Caco-2 (cell line): Measurements from ENCODE around the gene CAMSAP1. TPM values are rescaled to one million over a fixed set of nuclear protein-coding genes. Genes with fewer than 3 reads are reported as not detected.

Source experiments
- BruUV-seq: library from RNA; stranded (reverse); fragments of 400-500 nt; replicated peaks from 2 replicates; lab custom pipeline; 2021; lab: Mats Ljungman, UMichigan
- CTCF ChIA-PET: fragments of 300-600 bp; sonication (Branson Sonifier 250); formaldehyde crosslinking; loops from one replicate; lab custom pipeline; 2022; ENCODE audit warnings: antibody characterized with exemption; lab: Charles Lee
- POLR2A ChIA-PET: fragments of 300-600 bp; sonication (Branson Sonifier 250); formaldehyde crosslinking; loops from one replicate; lab custom pipeline; 2022; ENCODE audit warnings: antibody characterized with exemption; lab: Charles Lee
- DNase-seq, 2 experiments: peaks; one replicate each; pipeline versions ENCODE4 v3.0.0 to v3.0.0-alpha.2; 2020 to 2022
- H3K27me3 ChIP-seq: replicated peaks from 2 replicates; pipeline ENCODE4 v1.6.0; 2011; ENCODE audit warnings: low read length; ENCODE audit not compliant: control insufficient read depth, insufficient read depth
- H3K36me3 ChIP-seq: 2 replicates; pipeline ENCODE4 v1.5.1; 2011; ENCODE audit warnings: low read length; ENCODE audit not compliant: control insufficient read depth, insufficient read depth
- H3K4me1 ChIP-seq: fragments of 250-450 bp; sonication (Bioruptor Pico); 2 replicates; pipeline ENCODE4 v1.5.1; 2020; ENCODE audit warnings: mild to moderate bottlenecking
- H3K4me3 ChIP-seq: 2 replicates; pipeline ENCODE4 v1.5.1; 2011; ENCODE audit warnings: low read depth, mild to moderate bottlenecking, control low read depth, low read length
- H3K9me3 ChIP-seq: fragments of 250-450 bp; sonication (Bioruptor Pico); 2 replicates; pipeline ENCODE4 v1.5.1; 2020; ENCODE audit warnings: mild to moderate bottlenecking, moderate library complexity
- H3K27ac Mint-ChIP-seq: one replicate; pipeline ENCODE4 v1.8.0; 2022; ENCODE audit warnings: mixed read lengths; ENCODE audit not compliant: unreplicated experiment
- H3K27me3 Mint-ChIP-seq: one replicate; pipeline ENCODE4 v1.8.0; 2022; ENCODE audit warnings: mixed read lengths; ENCODE audit not compliant: insufficient read depth, unreplicated experiment
- H3K36me3 Mint-ChIP-seq: one replicate; pipeline ENCODE4 v1.8.0; 2022; ENCODE audit warnings: mild to moderate bottlenecking, mixed read lengths; ENCODE audit not compliant: insufficient read depth, unreplicated experiment
- H3K4me1 Mint-ChIP-seq: one replicate; pipeline ENCODE4 v1.8.0; 2022; ENCODE audit warnings: low read depth, mixed read lengths; ENCODE audit not compliant: unreplicated experiment
- H3K4me3 Mint-ChIP-seq: one replicate; pipeline ENCODE4 v1.8.0; 2022; ENCODE audit warnings: mild to moderate bottlenecking, moderate library complexity, mixed read lengths; ENCODE audit not compliant: unreplicated experiment
- H3K9me3 Mint-ChIP-seq: one replicate; pipeline ENCODE4 v1.8.0; 2022; ENCODE audit warnings: mixed read lengths; ENCODE audit not compliant: unreplicated experiment
- intact Hi-C: fragments of 100-400 bp; cut with micrococcal nuclease; formaldehyde crosslinking; loops from one replicate; pipeline ENCODE4 v1.10.0; 2022; ENCODE audit not compliant: unreplicated experiment
- total RNA-seq: library from RNA; stranded (reverse); gene quantifications from 2 replicates; pipeline ENCODE4 v1.2.3, GENCODE V29; 2022
- TF ChIP-seq, protein P1 (sequence below), 2 experiments: fragments of 200-600 bp in 1 of 2; IDR thresholded peaks; 1 replicate in 1 of 2; 2 replicates in 1 of 2; pipeline versions ENCODE4 v1.5.1 to v1.8.0; 2011 to 2022; ENCODE audit warnings: antibody characterized with exemption in 1 of 2, control low read depth in 1 of 2, inconsistent platforms in 1 of 2, low read depth in 1 of 2, low read length in 1 of 2, mild to moderate bottlenecking in 1 of 2, moderate library complexity in 1 of 2; ENCODE audit not compliant: insufficient read depth in 1 of 2, severe bottlenecking in 1 of 2, unreplicated experiment in 1 of 2

The CAMSAP1 gene
- total RNA-seq, 1 experiment from 2014 or later: 31.3 TPM

DNA sequence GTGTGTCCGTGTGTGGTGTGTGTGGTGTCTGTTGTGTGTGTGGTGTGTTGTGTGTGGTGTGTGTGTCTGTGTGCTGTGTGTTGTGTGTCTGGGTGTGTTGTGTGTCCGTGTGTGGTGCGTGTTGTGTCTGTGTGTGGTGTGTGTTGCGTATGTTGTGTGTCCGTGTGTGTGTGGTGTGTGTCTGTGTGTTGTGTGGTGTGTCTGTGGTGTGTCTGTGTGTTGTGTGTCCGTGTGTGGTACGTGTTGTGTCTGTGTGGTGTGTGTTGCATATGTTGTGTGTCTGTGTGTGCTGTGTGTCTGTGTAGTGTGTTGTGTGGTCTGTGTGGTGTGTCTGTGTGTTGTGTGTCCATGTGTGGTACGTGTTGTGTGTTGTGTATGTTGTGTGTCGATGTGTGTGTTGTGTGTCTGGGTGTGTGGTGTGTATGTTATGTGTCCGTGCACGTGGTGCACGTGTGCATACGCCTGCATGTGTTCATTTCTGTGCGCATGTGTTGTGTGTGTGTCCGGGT, 133.1 kb downstream of the CAMSAP1 start:
- no peaks in the 10 kb centered on the region for H3K9me3 Mint-ChIP-seq

DNA sequence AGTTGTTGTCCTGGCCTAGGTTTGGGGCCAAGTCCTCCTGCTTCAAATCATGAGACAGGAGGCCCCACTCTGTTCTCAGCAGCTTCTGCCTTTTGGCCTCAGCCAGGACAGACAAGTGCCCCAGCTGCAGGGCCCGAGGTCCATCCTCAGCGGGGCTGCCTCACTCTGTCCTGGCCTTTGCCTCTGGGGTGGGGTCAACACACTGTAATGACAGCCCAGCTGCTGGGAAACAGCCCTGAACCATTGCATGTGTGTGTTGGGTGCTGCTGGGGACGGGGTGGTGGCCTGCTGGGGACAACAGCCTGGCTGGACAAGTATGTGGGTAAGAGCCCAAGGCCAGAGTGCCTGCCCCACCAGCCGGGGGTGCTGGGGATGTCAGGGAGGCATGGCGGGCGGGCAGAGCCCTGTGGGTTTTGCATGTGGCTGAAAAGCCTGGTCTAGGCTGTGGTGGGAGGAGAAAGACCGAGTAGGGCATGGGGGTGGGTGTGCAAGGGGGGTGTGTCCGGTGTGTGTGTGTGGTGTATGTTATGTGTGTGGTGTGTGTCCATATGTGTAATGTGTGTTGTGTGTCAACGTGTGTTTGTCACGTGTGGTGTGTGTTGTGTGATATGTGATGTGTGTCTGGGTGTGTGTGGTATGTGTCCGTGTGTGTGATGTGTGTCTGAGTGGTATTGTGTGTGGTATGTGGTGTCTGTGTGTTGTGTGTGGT, 133.7 kb downstream of the CAMSAP1 start:
- intact Hi-C loops: no loop called here
- Mint-ChIP-seq H3K27me3 (no peaks in the 10 kb centered on the region), H3K4me3 (no peak overlapping the region), H3K27ac (no peak overlapping the region), H3K36me3 (no peaks in the 10 kb centered on the region), H3K9me3 (no peaks in the 10 kb centered on the region), H3K4me1 (no peaks in the 10 kb centered on the region)
- no peaks in the 10 kb centered on the region for H3K4me1 ChIP-seq
- TF ChIP-seq, protein P1, sequence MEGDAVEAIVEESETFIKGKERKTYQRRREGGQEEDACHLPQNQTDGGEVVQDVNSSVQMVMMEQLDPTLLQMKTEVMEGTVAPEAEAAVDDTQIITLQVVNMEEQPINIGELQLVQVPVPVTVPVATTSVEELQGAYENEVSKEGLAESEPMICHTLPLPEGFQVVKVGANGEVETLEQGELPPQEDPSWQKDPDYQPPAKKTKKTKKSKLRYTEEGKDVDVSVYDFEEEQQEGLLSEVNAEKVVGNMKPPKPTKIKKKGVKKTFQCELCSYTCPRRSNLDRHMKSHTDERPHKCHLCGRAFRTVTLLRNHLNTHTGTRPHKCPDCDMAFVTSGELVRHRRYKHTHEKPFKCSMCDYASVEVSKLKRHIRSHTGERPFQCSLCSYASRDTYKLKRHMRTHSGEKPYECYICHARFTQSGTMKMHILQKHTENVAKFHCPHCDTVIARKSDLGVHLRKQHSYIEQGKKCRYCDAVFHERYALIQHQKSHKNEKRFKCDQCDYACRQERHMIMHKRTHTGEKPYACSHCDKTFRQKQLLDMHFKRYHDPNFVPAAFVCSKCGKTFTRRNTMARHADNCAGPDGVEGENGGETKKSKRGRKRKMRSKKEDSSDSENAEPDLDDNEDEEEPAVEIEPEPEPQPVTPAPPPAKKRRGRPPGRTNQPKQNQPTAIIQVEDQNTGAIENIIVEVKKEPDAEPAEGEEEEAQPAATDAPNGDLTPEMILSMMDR (IDR thresholded peaks at IDR 0.05; ENCODE audit: insufficient read depth in 1 of 2, low read depth in 1 of 2, low read length in 1 of 2, severe bottlenecking in 1 of 2, unreplicated experiment in 1 of 2): no peak
- H3K4me3 ChIP-seq: no peak overlapping the region
- ChIA-PET CTCF (no interaction called here), POLR2A (no interaction called here)
- DNase-seq: no peak
- no peaks in the 10 kb centered on the region for H3K9me3 ChIP-seq
- no TSS peak for BruUV-seq
- no peaks in the 10 kb centered on the region for H3K36me3 ChIP-seq
- no peaks in the 10 kb centered on the region for H3K27me3 ChIP-seq

More for the DNA sequence above, 133.1 kb downstream of the CAMSAP1 start:
- H3K4me1 Mint-ChIP-seq: no peaks in the 10 kb centered on the region
- TF ChIP-seq, protein P1 (IDR thresholded peaks at IDR 0.05; ENCODE audit: insufficient read depth in 1 of 2, low read depth in 1 of 2, low read length in 1 of 2, severe bottlenecking in 1 of 2, unreplicated experiment in 1 of 2): no peak
- intact Hi-C loops: no loop called here
- no peaks in the 10 kb centered on the region for H3K27me3 Mint-ChIP-seq
- no peak overlapping the region for H3K27ac Mint-ChIP-seq
- Histone ChIP-seq H3K27me3 (no peaks in the 10 kb centered on the region), H3K4me3 (no peak overlapping the region), H3K4me1 (no peaks in the 10 kb centered on the region), H3K9me3 (no peaks in the 10 kb centered on the region), H3K36me3 (no peaks in the 10 kb centered on the region)
- POLR2A ChIA-PET: no interaction called here
- no TSS peak for BruUV-seq
- no peak overlapping the region for H3K4me3 Mint-ChIP-seq
- CTCF ChIA-PET: no interaction called here
- H3K36me3 Mint-ChIP-seq: no peaks in the 10 kb centered on the region
- no peak for DNase-seq

DNA sequence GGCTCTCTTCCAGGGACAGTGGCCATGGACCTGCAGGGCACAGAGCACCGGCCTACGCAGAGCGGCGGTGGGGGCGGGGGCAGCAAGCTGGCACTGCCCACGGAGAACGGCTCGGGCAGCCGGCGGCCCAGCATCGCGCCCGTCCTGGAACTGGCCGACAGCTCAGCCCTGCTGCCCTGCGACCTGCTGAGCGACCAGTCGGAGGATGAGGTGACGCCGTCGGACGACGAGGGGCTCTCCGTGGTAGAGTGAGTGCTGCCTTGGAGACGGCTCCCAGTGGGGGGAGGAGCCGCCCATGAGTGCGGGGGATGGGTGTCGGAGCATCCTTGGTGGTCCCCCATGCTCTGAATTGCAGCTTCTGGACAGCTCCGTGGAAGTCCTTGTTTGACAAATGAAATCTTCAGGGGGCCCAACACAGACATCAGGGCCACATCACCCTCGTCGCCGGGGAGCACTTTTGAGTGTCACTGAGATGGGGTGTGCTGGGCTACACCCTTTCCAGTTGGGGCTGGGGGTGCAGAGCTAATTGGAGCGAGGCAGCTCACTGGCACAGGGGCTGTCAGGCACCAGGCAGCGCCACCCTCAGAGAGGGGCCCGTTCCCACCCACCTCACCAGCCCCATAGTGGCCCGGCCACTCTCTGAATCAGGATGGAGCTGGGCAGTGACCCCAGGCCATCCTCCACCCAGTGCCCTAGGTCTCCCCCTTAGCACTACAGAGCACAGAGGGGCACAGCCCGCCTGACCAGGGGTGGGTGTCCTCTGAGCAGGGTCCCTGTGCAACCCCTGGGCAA, 134.4 kb downstream of the CAMSAP1 start:
- no TSS peak for BruUV-seq
- H3K36me3 Mint-ChIP-seq: no peaks in the 10 kb centered on the region
- TF ChIP-seq, protein P1 (IDR thresholded peaks at IDR 0.05; ENCODE audit: insufficient read depth in 1 of 2, low read depth in 1 of 2, low read length in 1 of 2, severe bottlenecking in 1 of 2, unreplicated experiment in 1 of 2): no peak
- Histone ChIP-seq H3K9me3 (no peaks in the 10 kb centered on the region), H3K27me3 (no peaks in the 10 kb centered on the region), H3K4me3 (no peak overlapping the region), H3K4me1 (no peaks in the 10 kb centered on the region), H3K36me3 (no peaks in the 10 kb centered on the region)
- H3K4me3 Mint-ChIP-seq: no peak overlapping the region
- H3K27me3 Mint-ChIP-seq: no peaks in the 10 kb centered on the region
- intact Hi-C loops: no loop called here
- no peaks in the 10 kb centered on the region for H3K4me1 Mint-ChIP-seq
- CTCF ChIA-PET: no interaction called here
- H3K9me3 Mint-ChIP-seq: no peaks in the 10 kb centered on the region
- DNase-seq: no peak
- no peak overlapping the region for H3K27ac Mint-ChIP-seq
- POLR2A ChIA-PET: no interaction called here
